ENCODE results near the gene ONECUT1.

DNA sequence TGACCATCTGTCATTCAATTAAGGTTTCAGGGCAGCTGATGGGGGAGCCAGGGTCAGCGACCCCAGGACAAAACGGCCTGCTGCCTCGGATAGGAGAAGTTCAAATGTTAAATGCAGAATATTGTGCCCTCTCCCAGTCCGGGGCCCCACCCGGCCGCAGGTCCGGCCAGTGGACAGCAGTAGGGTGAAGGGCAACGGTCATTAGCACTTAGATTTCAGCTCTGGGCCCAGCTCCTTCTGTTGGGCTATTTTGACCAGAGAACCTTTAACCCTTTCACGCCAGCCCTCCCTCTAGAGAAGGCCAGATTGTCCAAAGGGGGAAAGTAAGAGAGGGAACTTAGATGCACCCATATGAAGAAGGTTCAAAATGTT, 16.1 kb upstream of the ONECUT1 start:
- no peak for TF ChIP-seq CTCF (IDR thresholded peaks at IDR 0.05)
- no peak for TF ChIP-seq POLR2A (IDR thresholded peaks at IDR 0.05)
- TF ChIP-seq EP300 (IDR thresholded peaks at IDR 0.05): no peak

Measured in ovary (tissue), 3 donors.